GM19397 (cell line): ENCODE measurements around the gene SH3GL3.

Experiments
- ATAC-seq: cut with Tn5 transposase; IDR thresholded peaks from one replicate; pipeline ENCODE4 v1.9.1; 2021; ENCODE audit warnings: mild to moderate bottlenecking, moderate library complexity; ENCODE audit not compliant: unreplicated experiment

Gene SH3GL3

GRCh38 chr15:83658430-83659416 lies 211.6 kb downstream of the SH3GL3 start:
- ATAC-seq = no peak

GRCh38 chr15:83659417-83659812 lies 212.3 kb downstream of the SH3GL3 start:
- ATAC-seq = no peak

- no peak for ATAC-seq
Measured at GRCh38 chr15:83665480-83665879, 218.3 kb downstream of the SH3GL3 start.
